HAP-1 (cell line): ENCODE measurements around the gene CRISPLD2.

Experiments used
- DNase-seq, 2 experiments: peaks; one replicate each; pipeline ENCODE4 v3.0.0-alpha.2; 2016 to 2020; ENCODE audit warnings: low spot score in 2 of 2
- H3K27me3 ChIP-seq: fragments of 250-450 bp; sonication (Bioruptor Pico); 2 replicates; pipeline ENCODE4 v1.5.1; 2020; ENCODE audit warnings: low read depth, mild to moderate bottlenecking, moderate library complexity
- H3K36me3 ChIP-seq: fragments of 250-450 bp; sonication (Bioruptor Pico); replicated peaks from 2 replicates; pipeline ENCODE4 v1.5.1; 2020; ENCODE audit warnings: mild to moderate bottlenecking
- H3K4me1 ChIP-seq: fragments of 250-450 bp; sonication (Bioruptor Pico); 2 replicates; pipeline ENCODE4 v1.5.1; 2020; ENCODE audit warnings: mild to moderate bottlenecking
- H3K4me3 ChIP-seq: fragments of 250-450 bp; sonication (Bioruptor Pico); 2 replicates; pipeline ENCODE4 v1.5.1; 2020; ENCODE audit warnings: mild to moderate bottlenecking, moderate library complexity
- H3K9me3 ChIP-seq: fragments of 250-450 bp; sonication (Bioruptor Pico); 2 replicates; pipeline ENCODE4 v1.5.1; 2020; ENCODE audit warnings: mild to moderate bottlenecking, moderate library complexity
- in situ Hi-C: fragments of 300-500 bp; cut with MboI; formaldehyde crosslinking; loops from 3 replicates; pipeline ENCODE4 v1.14.3; 2020; ENCODE audit warnings: low sequenced_read_pairs, inconsistent platforms, mixed read lengths

CRISPLD2 gene

DNA sequence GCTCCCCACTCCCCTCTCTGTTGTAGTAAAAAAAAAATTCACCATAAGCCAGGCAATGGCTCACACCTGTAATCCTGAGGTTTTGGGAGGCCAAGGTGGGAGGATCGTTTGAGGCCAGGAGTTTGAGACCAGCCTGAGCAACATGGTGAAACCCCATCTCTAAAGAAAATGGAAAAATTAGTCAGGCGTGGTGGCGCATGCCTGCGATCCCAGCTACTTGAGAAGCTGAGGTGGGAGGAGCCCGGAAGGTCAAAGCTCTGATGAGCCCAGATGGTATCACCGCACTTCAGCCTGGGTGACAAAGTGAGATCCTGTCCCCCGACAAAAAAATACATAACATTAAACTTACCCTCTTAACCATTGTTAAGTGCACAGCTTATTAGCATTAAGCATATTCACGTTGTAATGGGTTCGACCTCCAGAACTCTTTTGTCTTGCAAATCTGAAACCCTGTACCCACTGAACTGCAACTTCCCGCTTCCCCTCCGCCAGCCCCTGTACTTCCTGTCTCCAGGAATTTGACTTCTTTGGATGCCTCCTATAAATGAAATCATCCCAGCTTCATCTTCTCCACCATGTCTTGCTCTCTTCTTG lies 66.8 kb downstream of the CRISPLD2 start:
- Histone ChIP-seq H3K27me3 (no peaks in the 10 kb centered on the region), H3K9me3 (no peaks in the 10 kb centered on the region), H3K4me1 (peaks cover 8% of the 10 kb centered on the region), H3K36me3 (no peaks in the 10 kb centered on the region), H3K4me3 (no peak overlapping the region)
- in situ Hi-C loops = no loop called here
- DNase-seq = peak; percentile 45 to 53

DNA sequence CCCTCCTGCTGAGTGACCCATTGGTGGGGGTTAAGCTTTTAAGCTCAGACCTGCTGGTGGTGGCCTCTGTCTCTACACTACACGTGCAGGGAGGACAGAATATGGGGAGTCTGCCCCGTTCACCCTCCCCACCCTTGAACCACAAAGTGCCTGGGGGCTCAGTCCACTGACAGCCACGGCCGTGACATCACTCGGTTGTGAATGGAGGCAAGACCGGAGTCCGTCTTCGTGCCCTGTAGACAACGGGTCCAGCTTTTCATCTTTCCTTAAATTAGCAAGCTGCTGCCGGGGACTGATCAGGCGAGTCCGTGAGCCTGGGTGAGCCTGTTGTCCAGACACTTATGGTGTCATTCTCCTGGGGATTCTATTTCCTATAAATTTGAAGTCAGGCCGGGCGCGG lies 67.4 kb downstream of the CRISPLD2 start:
- Histone ChIP-seq H3K36me3 (no peaks in the 10 kb centered on the region), H3K27me3 (no peaks in the 10 kb centered on the region), H3K4me3 (no peak overlapping the region), H3K9me3 (no peaks in the 10 kb centered on the region), H3K4me1 (peaks cover 8% of the 10 kb centered on the region)
- DNase-seq = peak in 1 of 2 experiments; percentile 26
- in situ Hi-C loops = no loop called here

DNA sequence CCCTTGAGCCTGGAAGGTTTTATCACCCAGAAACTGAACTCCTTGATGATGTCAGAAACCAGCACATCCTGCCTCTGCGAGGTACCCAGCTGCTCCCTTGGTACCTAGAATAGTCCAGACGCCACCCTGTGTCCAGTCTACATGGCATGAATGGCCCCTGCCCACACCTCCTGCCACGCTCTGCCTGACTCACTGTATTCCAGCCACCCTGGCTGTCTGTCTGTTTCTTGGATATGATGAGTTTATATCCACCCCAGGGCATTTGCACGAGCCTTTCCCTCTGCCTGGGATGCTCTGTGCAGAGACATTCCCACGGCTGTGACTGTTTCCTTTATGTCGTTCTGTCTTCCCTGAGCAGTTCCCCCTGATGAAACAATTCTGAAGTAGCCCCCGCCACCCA lies 68.7 kb downstream of the CRISPLD2 start:
- in situ Hi-C loops = no loop called here
- Histone ChIP-seq H3K9me3 (no peaks in the 10 kb centered on the region), H3K36me3 (no peaks in the 10 kb centered on the region), H3K4me1 (peaks cover 8% of the 10 kb centered on the region), H3K4me3 (no peak overlapping the region), H3K27me3 (no peaks in the 10 kb centered on the region)
- DNase-seq = no peak

DNA sequence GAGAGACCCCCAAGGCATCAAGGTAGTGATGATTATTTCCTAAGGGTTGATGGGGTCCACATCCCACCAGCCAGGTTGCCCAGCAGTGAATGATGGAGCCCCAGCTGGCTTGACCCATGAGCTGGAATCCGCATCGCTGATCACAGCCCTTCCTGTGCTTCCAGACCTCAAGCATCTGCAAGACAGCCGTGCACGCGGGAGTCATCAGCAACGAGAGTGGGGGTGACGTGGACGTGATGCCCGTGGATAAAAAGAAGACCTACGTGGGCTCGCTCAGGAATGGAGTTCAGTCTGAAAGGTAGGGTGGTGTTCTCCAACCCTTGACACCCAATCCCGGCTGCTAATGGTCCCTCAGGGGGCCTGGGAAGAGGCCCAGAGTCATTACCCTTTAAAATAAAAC lies 69.3 kb downstream of the CRISPLD2 start:
- in situ Hi-C loops = no loop called here
- Histone ChIP-seq H3K4me3 (no peak overlapping the region), H3K4me1 (peaks cover 8% of the 10 kb centered on the region), H3K27me3 (no peaks in the 10 kb centered on the region), H3K36me3 (no peaks in the 10 kb centered on the region), H3K9me3 (no peaks in the 10 kb centered on the region)
- no peak for DNase-seq

DNA sequence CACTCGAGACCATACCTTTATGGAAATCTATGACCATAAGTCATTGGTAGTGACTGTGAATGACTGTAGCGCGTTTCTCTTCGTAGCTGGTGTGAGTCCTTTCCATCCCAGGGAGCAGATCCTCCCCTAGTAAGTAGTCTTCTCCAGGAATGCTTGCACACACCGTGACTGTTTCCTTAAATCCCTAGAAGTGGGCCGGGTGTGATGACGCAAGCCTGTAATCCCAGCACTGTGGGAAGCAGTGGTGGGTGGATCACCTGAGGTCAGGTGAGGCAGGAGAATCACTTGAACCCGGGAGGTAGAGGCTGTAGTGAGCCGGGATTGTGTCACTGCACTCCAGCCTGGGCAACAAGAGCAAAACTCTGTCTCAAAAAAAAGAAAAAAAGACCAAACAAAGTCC lies 70.6 kb downstream of the CRISPLD2 start:
- in situ Hi-C loops = no loop called here
- Histone ChIP-seq H3K4me1 (peaks cover 8% of the 10 kb centered on the region), H3K4me3 (no peak overlapping the region), H3K27me3 (no peaks in the 10 kb centered on the region), H3K9me3 (no peaks in the 10 kb centered on the region), H3K36me3 (no peaks in the 10 kb centered on the region)
- no peak for DNase-seq

DNA sequence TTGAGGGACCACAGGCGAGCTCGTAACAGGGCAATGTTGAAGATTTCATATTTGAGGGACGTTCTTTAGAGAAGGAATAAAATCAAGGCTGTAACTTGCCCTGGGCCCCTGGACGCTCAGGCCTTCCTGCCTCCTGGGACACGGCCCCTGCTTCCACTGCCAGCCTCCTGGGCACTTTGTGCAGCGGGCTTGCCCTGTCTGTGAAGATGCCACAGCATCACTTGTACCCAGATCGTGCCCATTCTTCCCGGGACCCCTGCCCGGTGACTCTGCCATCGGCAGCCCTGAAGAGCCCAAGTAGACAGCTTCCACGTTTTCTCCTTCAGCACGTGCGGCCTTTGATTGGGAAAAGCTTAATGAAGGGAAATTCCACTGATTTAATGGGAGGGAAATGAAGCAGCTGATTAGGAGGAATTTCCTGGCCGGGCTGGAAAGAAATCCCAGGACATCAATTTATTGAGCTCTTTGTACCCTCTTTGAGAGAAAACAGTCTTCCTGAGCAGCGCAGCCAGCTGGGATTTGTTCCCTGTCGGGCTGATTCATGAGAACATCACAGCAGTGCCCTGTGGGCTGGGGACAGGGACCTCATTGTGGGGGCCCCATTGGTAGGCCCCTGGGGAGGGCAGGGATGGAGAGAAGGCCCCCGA lies 71.5 kb downstream of the CRISPLD2 start:
- no peaks in the 10 kb centered on the region for H3K27me3 ChIP-seq
- in situ Hi-C loops = no loop called here
- H3K9me3 ChIP-seq = no peaks in the 10 kb centered on the region
- DNase-seq = no peak
- H3K36me3 ChIP-seq = no peaks in the 10 kb centered on the region
- H3K4me3 ChIP-seq = no peak overlapping the region
- peaks cover 8% of the 10 kb centered on the region for H3K4me1 ChIP-seq

DNA sequence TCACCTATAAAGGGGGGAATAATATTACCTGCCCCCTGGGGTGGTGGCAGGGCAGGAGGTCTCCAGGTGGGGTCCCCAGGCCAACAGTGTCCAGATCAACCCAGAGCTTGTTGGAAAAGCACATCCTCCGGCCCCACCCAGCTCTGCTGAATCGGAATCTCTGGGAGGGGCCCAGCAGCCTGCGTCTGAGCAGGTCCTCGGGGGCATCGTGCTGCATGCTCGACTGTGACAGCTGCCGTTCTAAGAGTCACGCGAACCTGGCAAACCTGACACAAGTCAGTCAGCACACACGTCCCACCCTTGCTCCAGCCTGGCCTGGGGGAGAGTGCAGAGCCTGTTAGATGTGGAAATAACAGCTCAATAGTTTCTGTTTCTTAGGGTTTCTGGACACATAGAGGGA lies 72.3 kb downstream of the CRISPLD2 start:
- DNase-seq = no peak
- Histone ChIP-seq H3K4me1 (peaks cover under 1% of the 10 kb centered on the region), H3K4me3 (no peak overlapping the region), H3K36me3 (no peaks in the 10 kb centered on the region), H3K9me3 (no peaks in the 10 kb centered on the region), H3K27me3 (no peaks in the 10 kb centered on the region; the same call in 1 of the 2 replicates)
- in situ Hi-C loops = no loop called here

DNA sequence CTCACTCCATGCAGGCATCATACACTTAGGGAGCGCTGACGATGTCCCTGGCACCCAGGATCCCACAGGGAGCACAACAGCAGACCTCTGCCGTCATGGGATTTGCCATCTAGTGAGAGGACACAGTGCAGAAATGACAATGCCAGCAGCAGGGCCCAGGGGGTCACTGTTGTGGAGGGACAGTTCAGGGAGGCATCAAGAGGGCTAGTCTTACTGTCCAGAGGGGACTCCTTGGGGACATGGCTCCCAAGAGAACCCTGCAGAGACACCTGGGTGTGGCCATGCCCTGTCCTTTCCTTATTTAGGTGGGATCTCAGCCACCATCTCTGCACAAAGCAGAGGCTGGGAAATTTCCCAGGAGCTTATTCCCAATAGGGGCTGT lies 73.7 kb downstream of the CRISPLD2 start:
- peaks cover 3% of the 10 kb centered on the region; the same call in 1 of the 2 replicates for H3K4me1 ChIP-seq
- in situ Hi-C loops = no loop called here
- DNase-seq = no peak
- no peaks in the 10 kb centered on the region for H3K9me3 ChIP-seq
- no peak overlapping the region for H3K4me3 ChIP-seq
- H3K36me3 ChIP-seq = no peaks in the 10 kb centered on the region
- no peaks in the 10 kb centered on the region; the same call in 1 of the 2 replicates for H3K27me3 ChIP-seq

DNA sequence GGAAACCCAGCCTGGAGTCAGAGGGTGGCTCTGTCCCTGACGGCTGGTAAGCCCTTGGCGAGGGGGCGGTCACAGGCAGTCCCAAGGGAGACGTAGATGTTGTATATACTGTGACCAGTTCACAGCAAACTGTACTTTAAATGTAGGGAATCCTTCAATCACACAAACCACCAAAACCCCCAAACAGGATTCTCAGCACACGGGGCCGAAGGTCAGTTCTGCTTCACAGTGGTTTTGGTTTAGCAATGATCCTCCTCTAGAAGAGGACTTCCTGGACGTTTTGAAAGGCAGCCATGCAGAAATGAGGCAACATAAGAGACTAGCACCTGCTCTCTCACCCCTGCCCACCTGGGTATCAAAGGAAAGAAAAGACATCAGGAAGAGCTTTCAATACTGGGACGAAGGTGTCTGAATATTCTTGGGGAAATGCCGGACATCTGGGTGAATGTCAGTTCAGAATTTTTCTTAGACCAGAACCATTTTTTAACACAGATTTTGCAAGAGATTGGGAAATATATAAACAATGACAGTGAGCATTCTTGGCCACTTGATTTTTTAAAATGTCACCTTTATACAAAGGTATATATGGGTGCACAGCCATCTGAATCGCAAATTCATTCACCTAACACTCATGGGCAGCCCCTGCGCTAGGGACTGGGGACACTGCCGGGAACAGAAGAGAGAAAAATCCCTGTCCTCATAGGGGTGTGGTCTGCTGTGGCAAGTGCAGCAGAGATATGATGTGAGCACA lies 74.2 kb downstream of the CRISPLD2 start:
- H3K4me1 ChIP-seq = peaks cover 3% of the 10 kb centered on the region; the same call in 1 of the 2 replicates
- H3K9me3 ChIP-seq = no peaks in the 10 kb centered on the region
- in situ Hi-C loops = no loop called here
- peaks cover 3% of the 10 kb centered on the region; the same call in 1 of the 2 replicates for H3K27me3 ChIP-seq
- H3K4me3 ChIP-seq = no peak overlapping the region
- no peak for DNase-seq
- no peaks in the 10 kb centered on the region for H3K36me3 ChIP-seq

DNA sequence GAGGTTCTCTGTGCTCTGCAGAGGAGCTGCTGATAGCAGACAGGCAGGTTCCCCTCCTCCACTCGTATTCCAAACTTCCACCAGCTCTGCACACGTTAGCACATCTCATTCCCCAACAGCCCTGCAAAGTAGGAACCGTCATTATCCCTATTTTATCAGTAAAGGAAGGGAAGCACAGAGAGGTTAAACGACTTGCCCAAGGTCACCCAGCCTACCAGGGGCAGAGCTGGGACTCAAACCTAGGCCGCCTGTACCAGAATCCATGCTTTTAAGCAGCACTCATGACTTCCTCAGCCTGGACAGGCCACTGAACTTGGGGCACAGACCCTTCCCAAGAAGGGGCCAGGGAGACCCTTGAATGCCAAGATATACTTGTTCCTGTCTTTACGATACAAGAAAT lies 75.2 kb downstream of the CRISPLD2 start:
- no peaks in the 10 kb centered on the region for H3K36me3 ChIP-seq
- in situ Hi-C loops = no loop called here

DNA sequence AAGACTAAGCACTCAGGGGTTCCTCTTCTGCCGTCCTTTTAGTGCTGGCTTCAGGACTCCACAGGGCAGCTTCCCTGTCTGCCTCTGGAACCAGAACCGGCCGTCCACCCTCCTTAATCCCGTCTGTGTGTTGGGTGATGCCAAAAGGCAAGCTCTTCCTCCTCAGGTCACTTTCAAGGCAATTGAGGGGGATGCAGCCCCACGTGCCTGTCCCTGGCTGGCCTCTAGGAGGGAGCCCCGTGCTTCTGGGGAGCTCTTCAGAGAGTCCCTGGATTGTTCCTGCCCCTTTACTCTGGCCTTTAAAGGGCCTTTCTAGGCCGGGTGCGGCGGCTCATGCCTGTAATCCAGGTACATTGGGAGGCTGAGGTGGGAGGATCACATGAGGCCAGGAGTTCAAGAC lies 77.1 kb downstream of the CRISPLD2 start:
- Histone ChIP-seq H3K4me3 (no peak overlapping the region), H3K36me3 (no peaks in the 10 kb centered on the region), H3K27me3 (peaks cover 3% of the 10 kb centered on the region; the same call in 1 of the 2 replicates), H3K9me3 (no peaks in the 10 kb centered on the region), H3K4me1 (peaks cover 3% of the 10 kb centered on the region; the same call in 1 of the 2 replicates)
- DNase-seq = no peak
- in situ Hi-C loops = no loop called here

More for the DNA sequence above, 75.2 kb downstream of the CRISPLD2 start:
- no peaks in the 10 kb centered on the region for H3K9me3 ChIP-seq
- no peak for DNase-seq
- peaks cover 3% of the 10 kb centered on the region; the same call in 1 of the 2 replicates for H3K27me3 ChIP-seq
- H3K4me1 ChIP-seq = peaks cover 3% of the 10 kb centered on the region; the same call in 1 of the 2 replicates
- no peak overlapping the region for H3K4me3 ChIP-seq

DNA sequence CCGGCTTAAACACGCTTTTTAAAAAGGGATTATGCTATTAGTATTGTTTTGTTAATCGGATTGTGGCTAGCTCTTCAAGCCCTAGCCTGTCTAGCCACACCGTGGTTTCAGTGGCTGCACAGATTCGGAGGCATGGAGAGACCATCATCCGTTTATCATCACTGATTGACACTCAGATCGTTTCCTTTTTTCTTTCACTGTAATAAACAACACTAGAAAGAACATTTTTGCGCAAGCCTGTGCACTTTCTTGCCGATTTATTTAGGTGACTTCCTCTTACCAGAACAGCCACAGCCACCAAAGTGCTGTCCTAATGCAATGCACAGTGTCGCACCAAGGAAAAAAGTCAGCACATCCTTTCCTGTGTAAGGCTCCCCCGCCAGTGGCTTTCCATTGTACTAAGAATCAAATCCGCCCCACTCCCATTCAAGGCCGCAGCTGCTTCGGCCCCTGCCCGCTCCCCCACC lies 78.2 kb downstream of the CRISPLD2 start:
- in situ Hi-C loops = no loop called here
- Histone ChIP-seq H3K36me3 (no peaks in the 10 kb centered on the region), H3K9me3 (no peaks in the 10 kb centered on the region), H3K4me3 (no peak overlapping the region), H3K27me3 (peaks cover 3% of the 10 kb centered on the region; the same call in 1 of the 2 replicates), H3K4me1 (peaks cover 3% of the 10 kb centered on the region; the same call in 1 of the 2 replicates)
- DNase-seq = peak; percentile 47 to 53

DNA sequence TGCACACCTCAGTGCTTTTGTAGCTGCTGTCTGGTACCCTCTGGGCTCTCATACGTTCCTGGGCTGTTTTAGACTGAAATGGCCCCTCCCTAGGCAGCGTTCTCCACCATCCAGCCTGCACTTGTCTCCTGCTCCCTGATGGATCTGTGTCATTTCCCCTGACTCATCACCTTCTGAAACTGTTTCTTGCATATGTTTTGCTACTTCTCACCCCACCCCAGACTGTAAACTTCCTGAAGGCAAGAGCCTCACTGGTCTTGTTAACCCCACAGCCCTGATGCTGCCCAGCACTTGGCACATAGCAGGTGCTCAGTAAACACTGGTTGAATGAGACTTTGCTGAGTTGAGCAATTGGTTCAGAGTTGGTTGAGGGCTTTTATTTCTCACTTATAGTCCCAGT lies 78.7 kb downstream of the CRISPLD2 start:
- no peak for DNase-seq
- in situ Hi-C loops = no loop called here
- Histone ChIP-seq H3K9me3 (no peaks in the 10 kb centered on the region), H3K36me3 (no peaks in the 10 kb centered on the region), H3K27me3 (peaks cover 3% of the 10 kb centered on the region; the same call in 1 of the 2 replicates), H3K4me3 (no peak overlapping the region), H3K4me1 (peaks cover 3% of the 10 kb centered on the region; the same call in 1 of the 2 replicates)

DNA sequence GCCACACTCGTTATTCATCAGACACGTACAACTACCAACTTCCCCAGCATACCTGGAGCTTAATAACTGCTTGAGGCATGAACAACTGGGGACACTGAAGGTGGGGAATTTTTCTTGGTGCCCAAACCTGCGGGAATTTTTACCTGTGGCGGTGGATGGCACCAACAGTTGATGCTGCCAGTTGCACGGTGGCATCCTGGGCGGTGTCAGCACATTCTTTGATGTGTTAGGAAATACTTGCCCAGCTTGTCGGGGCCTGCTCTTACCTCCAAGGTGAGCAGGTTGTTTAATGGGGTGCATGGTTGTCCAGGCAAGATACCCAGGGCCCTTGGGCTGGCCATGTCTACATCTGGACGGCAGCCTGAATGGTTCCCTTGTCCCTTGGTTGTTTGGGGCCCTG lies 79.6 kb downstream of the CRISPLD2 start:
- H3K4me1 ChIP-seq = peaks cover 3% of the 10 kb centered on the region; the same call in 1 of the 2 replicates
- H3K36me3 ChIP-seq = no peaks in the 10 kb centered on the region
- no peaks in the 10 kb centered on the region for H3K9me3 ChIP-seq
- peaks cover 3% of the 10 kb centered on the region; the same call in 1 of the 2 replicates for H3K27me3 ChIP-seq
- H3K4me3 ChIP-seq = no peak overlapping the region
- no peak for DNase-seq
- in situ Hi-C loops = no loop called here
